HG02852 (cell line): Measurements from ENCODE around the gene KPTN.

Experiments used
- ATAC-seq: cut with Tn5 transposase; IDR thresholded peaks from one replicate; pipeline ENCODE4 v1.9.1; 2021; ENCODE audit warnings: mild to moderate bottlenecking, moderate library complexity; ENCODE audit not compliant: unreplicated experiment

KPTN gene

GRCh38 chr19:47471381-47471732 lies 12.7 kb downstream of the KPTN start:
- ATAC-seq, result no peak

GRCh38 chr19:47470447-47471195 lies 13.4 kb downstream of the KPTN start:
- ATAC-seq, result no peak

GRCh38 chr19:47469719-47470118 lies 14.3 kb downstream of the KPTN start:
- ATAC-seq, result no peak

GRCh38 chr19:47469363-47469700 lies 14.7 kb downstream of the KPTN start:
- ATAC-seq, result no peak

- ATAC-seq, result no peak
Observed at GRCh38 chr19:47467914-47468313, 16.1 kb downstream of the KPTN start.

- no peak for ATAC-seq
Observed at GRCh38 chr19:47465957-47466356, 18.1 kb downstream of the KPTN start.

GRCh38 chr19:47464675-47465419 lies 19.2 kb downstream of the KPTN start:
- no peak for ATAC-seq

- ATAC-seq, result no peak
Observed at GRCh38 chr19:47461876-47462275, 22.1 kb downstream of the KPTN start.

- ATAC-seq, result no peak
Observed at GRCh38 chr19:47459477-47459876, 24.5 kb downstream of the KPTN start.

GRCh38 chr19:47458672-47459071 lies 25.3 kb downstream of the KPTN start:
- no peak for ATAC-seq

- ATAC-seq, result no peak
Observed at GRCh38 chr19:47456721-47457474, 27.1 kb downstream of the KPTN start.

GRCh38 chr19:47450478-47450877 lies 33.5 kb downstream of the KPTN start:
- ATAC-seq, result no peak

GRCh38 chr19:47448360-47448727 lies 35.7 kb downstream of the KPTN start:
- no peak for ATAC-seq

- ATAC-seq, result no peak
Observed at GRCh38 chr19:47447470-47448359, 36.3 kb downstream of the KPTN start.

- no peak for ATAC-seq
Observed at GRCh38 chr19:47446534-47447469, 37.2 kb downstream of the KPTN start.

GRCh38 chr19:47445937-47446402 lies 38.0 kb downstream of the KPTN start:
- ATAC-seq, result no peak

- ATAC-seq, result no peak
Observed at GRCh38 chr19:47445527-47445926, 38.5 kb downstream of the KPTN start.

- ATAC-seq, result no peak
Observed at GRCh38 chr19:47444388-47444821, 39.6 kb downstream of the KPTN start.

GRCh38 chr19:47443331-47443730 lies 40.7 kb downstream of the KPTN start:
- ATAC-seq, result no peak

GRCh38 chr19:47438793-47439220 lies 45.2 kb downstream of the KPTN start:
- no peak for ATAC-seq
